ENCODE measurements around the gene SUDS3. TPM values are rescaled to one million over a fixed set of nuclear protein-coding genes. Genes with fewer than 3 reads are reported as not detected.

SUDS3 gene
- total RNA-seq, 2 experiments from 2014 or later: 27.8 to 28.6 TPM

GRCh38 chr12:118358612-118359540 is 17.5 kb upstream of the SUDS3 start:
- peaks cover 20% of the 10 kb centered on the region for H3K36me3 Mint-ChIP-seq (ENCODE audit: low read depth)
- H3K4me1 Mint-ChIP-seq: peaks cover 37% of the 10 kb centered on the region
- H3K4me3 Mint-ChIP-seq: peak overlapping the region; percentile 95
- DNase-seq: no peak
- ChIA-PET CTCF (interaction anchor here (0.5 to 6.7 kb wide), 11 partner anchors 10 to 238 kb away, joined by 3 to 138 read pairs (median 4); partner anchors contain the start of genes PEBP1, SUDS3 and TAOK3), POLR2A (interaction anchor here (0.8 to 5.3 kb wide), 11 partner anchors 11 to 297 kb away, joined by 3 to 106 read pairs (median 5); partner anchors contain the start of genes PEBP1, SUDS3, TAOK3 and WSB2)
- H3K27me3 Mint-ChIP-seq: no peaks in the 10 kb centered on the region
- H3K9me3 Mint-ChIP-seq: peaks cover 4% of the 10 kb centered on the region
- H3K27ac Mint-ChIP-seq: peak overlapping the region; percentile 78

- ChIA-PET POLR2A (interaction anchor here (0.9 to 5.3 kb wide), 6 partner anchors 10 to 257 kb away, joined by 3 to 106 read pairs (median 7); partner anchors contain the start of genes PEBP1, SUDS3 and TAOK3), CTCF (interaction anchor here (1.0 to 6.7 kb wide), 6 partner anchors 10 to 224 kb away, joined by 3 to 138 read pairs (median 13); partner anchors contain the start of genes PEBP1, SUDS3 and TAOK3)
- peaks cover 37% of the 10 kb centered on the region for H3K4me1 Mint-ChIP-seq
- no peaks in the 10 kb centered on the region for H3K27me3 Mint-ChIP-seq
- H3K36me3 Mint-ChIP-seq (ENCODE audit: low read depth): peaks cover 14% of the 10 kb centered on the region
- peak; percentile 46 for DNase-seq
- peak overlapping the region; percentile 95 for H3K4me3 Mint-ChIP-seq
- H3K27ac Mint-ChIP-seq: peak overlapping the region; percentile 78
- H3K9me3 Mint-ChIP-seq: peaks cover 2% of the 10 kb centered on the region
Observed at GRCh38 chr12:118359541-118359915, 16.8 kb upstream of the SUDS3 start.

DNA sequence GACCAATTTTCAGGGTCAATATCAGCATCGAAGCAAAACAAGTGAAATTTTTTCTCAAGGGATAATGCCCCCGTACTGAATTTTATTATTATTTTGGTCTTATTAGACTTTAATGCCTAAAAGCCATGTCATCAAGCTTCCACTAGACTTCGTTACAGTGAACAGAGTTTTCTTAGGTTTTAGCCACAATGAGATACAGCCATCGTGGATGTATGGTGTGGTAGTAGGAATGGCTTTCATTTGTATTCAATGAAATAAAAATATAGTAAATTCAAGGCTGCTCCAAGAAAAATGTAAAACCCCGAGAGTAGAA is 15.3 kb upstream of the SUDS3 start:
- Mint-ChIP-seq H3K4me1 (peaks cover 25% of the 10 kb centered on the region), H3K9me3 (no peaks in the 10 kb centered on the region), H3K27me3 (no peaks in the 10 kb centered on the region), H3K36me3 (ENCODE audit: low read depth) (peaks cover 7% of the 10 kb centered on the region), H3K27ac (no peak overlapping the region), H3K4me3 (no peak overlapping the region)
- no peak for DNase-seq
- ChIA-PET CTCF (no interaction called here), POLR2A (interaction anchor here (5.3 kb wide), 1 partner anchor 14 kb away, joined by 106 read pairs; the partner anchor contains the start of genes SUDS3 and TAOK3)

- no peaks in the 10 kb centered on the region for H3K27me3 Mint-ChIP-seq
- CTCF ChIA-PET: no interaction called here
- POLR2A ChIA-PET: no interaction called here
Observed at GRCh38 chr12:118361889-118362288, 14.5 kb upstream of the SUDS3 start.

GRCh38 chr12:118368821-118369220 is 7.5 kb upstream of the SUDS3 start:
- Mint-ChIP-seq H3K4me1 (peaks cover 23% of the 10 kb centered on the region), H3K27ac (no peak overlapping the region), H3K9me3 (no peaks in the 10 kb centered on the region), H3K36me3 (ENCODE audit: low read depth) (peaks cover 4% of the 10 kb centered on the region), H3K4me3 (no peak overlapping the region), H3K27me3 (no peaks in the 10 kb centered on the region)
- POLR2A ChIA-PET: interaction anchor here (1.3 to 3.7 kb wide), 2 partner anchors 10 to 233 kb away, joined by 3 to 17 read pairs; partner anchors contain the start of gene PEBP1
- CTCF ChIA-PET: interaction anchor here (1.0 kb wide), 1 partner anchor 9 kb away, joined by 4 read pairs; no protein-coding TSS in a partner anchor
- no peak for DNase-seq

More at GRCh38 chr12:118361889-118362288, 14.5 kb upstream of the SUDS3 start:
- H3K36me3 Mint-ChIP-seq (ENCODE audit: low read depth): peaks cover 7% of the 10 kb centered on the region
- peaks cover 21% of the 10 kb centered on the region for H3K4me1 Mint-ChIP-seq
- H3K9me3 Mint-ChIP-seq: no peaks in the 10 kb centered on the region
- no peak overlapping the region for H3K4me3 Mint-ChIP-seq
- DNase-seq: no peak
- H3K27ac Mint-ChIP-seq: no peak overlapping the region

GRCh38 chr12:118370601-118371000 is 5.8 kb upstream of the SUDS3 start:
- H3K27ac Mint-ChIP-seq: no peak overlapping the region
- peak overlapping the region; percentile 95 for H3K4me3 Mint-ChIP-seq
- H3K9me3 Mint-ChIP-seq: no peaks in the 10 kb centered on the region
- H3K4me1 Mint-ChIP-seq: peaks cover 41% of the 10 kb centered on the region
- POLR2A ChIA-PET: interaction anchor here (1.3 to 3.7 kb wide), 2 partner anchors 12 to 310 kb away, joined by 3 to 17 read pairs; partner anchors contain the start of gene WSB2
- H3K36me3 Mint-ChIP-seq (ENCODE audit: low read depth): peaks cover 4% of the 10 kb centered on the region
- no peak for DNase-seq
- H3K27me3 Mint-ChIP-seq: no peaks in the 10 kb centered on the region
- CTCF ChIA-PET: no interaction called here

DNA sequence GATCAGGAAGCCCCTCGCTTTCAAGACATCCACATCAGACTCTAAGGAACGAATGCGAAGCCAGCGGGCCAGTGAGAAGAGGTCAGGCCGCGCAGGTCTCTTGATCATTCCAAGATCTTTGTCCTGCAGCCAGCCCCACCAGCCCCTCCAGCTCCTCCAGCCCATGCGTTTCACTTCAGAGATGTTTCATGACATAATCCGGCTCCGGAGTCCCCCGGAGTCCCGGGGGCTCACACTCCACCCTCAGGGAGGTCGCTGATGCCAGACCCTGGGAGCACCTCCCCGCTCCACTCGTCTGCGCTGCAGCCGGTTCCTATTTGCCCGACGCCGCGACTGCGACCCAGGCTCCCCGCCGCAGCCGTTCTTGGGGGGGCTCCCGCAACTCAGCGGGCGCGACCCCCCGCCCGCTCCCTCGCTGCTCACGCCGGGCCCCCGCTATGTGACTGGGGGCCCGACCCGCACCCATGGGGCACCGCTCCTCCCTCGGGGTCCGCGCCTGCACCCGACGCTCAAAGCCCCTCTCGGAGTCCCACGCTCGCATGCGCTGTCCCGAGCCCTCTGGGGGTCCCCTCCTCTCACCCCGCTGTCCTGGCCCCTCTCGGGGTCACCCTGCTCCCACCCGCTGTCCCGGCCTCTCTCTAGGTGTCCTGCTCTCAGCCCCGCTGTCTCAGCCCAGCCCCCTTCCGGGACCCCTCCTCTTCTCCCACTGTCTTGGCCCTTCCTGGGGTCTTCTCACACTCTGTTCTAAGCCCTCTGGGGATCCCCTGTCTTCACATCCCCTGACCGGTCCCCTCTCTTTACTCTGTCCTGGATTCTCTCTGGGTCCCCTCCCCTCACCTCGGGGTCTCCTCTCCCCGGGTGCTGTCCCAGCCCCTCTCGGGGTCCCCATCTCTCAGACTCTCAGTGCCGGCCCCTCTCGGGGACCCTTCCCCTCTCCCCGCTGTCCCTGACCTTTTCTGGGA is 4.8 kb upstream of the SUDS3 start:
- ChIA-PET CTCF (no interaction called here), POLR2A (interaction anchor here (1.3 to 3.7 kb wide), 2 partner anchors 13 to 311 kb away, joined by 3 to 17 read pairs; partner anchors contain the start of gene WSB2)
- Mint-ChIP-seq H3K36me3 (ENCODE audit: low read depth) (peaks cover 4% of the 10 kb centered on the region), H3K4me1 (peaks cover 47% of the 10 kb centered on the region), H3K27ac (peak overlapping the region; percentile 90), H3K4me3 (peak overlapping the region; percentile 95), H3K9me3 (no peaks in the 10 kb centered on the region), H3K27me3 (no peaks in the 10 kb centered on the region)
- no peak for DNase-seq

DNA sequence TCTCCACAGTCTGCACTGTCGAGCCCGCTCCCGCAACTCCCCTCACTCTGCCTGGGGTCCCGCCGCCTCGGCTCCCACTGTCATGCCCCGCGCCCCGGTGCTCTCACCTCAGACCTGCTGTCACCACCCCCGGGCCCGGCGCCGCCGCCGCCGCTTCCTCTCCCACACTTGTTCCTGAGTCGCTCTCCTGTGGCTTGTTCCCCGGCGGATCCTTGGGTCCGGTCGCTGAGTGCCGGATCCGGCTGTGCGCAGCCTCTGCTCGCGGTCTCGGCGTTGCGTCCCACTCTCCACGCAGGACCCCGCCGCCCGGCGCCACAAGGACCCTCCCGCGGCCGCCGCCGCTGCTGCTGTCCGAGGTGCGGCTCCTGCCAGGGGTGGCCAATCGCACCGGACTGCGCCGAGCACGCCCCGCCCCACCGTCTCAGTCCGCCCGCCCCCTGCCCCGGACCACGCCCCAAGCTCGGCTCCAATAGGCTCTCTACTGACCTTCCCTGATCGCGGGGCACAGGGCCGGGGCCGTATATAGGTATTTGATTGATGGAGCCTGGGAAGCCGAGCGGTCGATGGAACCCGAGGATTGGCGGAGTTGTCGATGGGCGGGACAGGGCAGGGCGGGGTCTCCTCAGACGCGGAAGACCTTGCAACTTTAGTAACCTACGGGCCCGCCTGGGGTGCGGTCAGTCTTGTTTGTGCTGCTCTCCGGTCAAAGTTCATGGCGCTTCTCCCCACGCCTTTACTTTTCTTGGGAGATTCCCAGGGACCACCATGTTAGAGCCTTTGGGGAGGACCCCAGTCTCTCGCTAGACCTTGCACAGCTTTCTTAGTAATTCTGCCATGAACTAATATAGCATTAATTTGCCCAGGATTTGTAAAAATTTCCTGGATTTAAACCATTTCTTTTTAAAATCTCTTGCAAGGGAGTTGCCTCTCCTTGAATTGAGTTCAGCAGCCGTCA is 3.5 kb upstream of the SUDS3 start, which contains the start of gene TAOK3:
TAOK3 (minus strand) TSS at position 367 of the 955 bp plus-strand sequence. CDS start 117,340 bp downstream, outside the sequence.
- ChIA-PET POLR2A (interaction anchor here (0.6 to 5.9 kb wide), 10 partner anchors 14 to 311 kb away, joined by 3 to 106 read pairs (median 4); partner anchors contain the start of genes PEBP1 and WSB2), CTCF (interaction anchor here (1.1 to 2.3 kb wide), 7 partner anchors 14 to 252 kb away, joined by 3 to 22 read pairs (median 6); partner anchors contain the start of gene PEBP1)
- Mint-ChIP-seq H3K27me3 (no peaks in the 10 kb centered on the region), H3K9me3 (no peaks in the 10 kb centered on the region), H3K36me3 (ENCODE audit: low read depth) (peaks cover 4% of the 10 kb centered on the region), H3K27ac (peak within 1 kb of the TSS; percentile 90), H3K4me1 (peaks cover 52% of the 10 kb centered on the region), H3K4me3 (peak within 1 kb of the TSS; percentile 95)
- DNase-seq: peak; percentile 98

DNA sequence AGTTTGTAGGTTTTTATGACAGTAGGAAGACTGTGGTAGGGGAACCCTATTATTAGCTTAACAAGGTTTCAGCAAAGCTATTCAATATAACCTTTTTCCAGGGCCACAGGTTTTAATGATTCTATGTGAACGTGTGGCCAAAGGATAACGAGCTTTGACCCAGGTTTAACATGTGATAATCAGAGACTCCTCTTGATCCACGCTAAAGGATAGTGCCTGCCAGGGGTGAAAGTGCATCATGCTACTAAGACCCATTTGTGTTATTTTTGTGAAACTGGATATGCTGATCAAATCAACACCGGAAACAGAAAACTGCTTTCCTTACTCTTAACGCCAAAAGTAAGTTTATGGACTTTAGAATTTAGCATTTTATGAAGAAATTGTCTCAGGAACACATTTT is 2.7 kb upstream of the SUDS3 start:
- H3K36me3 Mint-ChIP-seq (ENCODE audit: low read depth): peaks cover 4% of the 10 kb centered on the region
- CTCF ChIA-PET: interaction anchor here (0.7 to 2.3 kb wide), 8 partner anchors 15 to 253 kb away, joined by 3 to 22 read pairs (median 6); partner anchors contain the start of gene PEBP1
- H3K4me3 Mint-ChIP-seq: peak overlapping the region; percentile 95
- H3K27me3 Mint-ChIP-seq: no peaks in the 10 kb centered on the region
- peaks cover 57% of the 10 kb centered on the region for H3K4me1 Mint-ChIP-seq
- H3K9me3 Mint-ChIP-seq: no peaks in the 10 kb centered on the region
- DNase-seq: no peak
- peak overlapping the region; percentile 90 for H3K27ac Mint-ChIP-seq
- POLR2A ChIA-PET: interaction anchor here (0.8 to 5.9 kb wide), 5 partner anchors 15 to 312 kb away, joined by 3 to 106 read pairs (median 8); partner anchors contain the start of genes PEBP1 and WSB2

GRCh38 chr12:118374126-118374725 is 2.1 kb upstream of the SUDS3 start:
- no peak overlapping the region for H3K27ac Mint-ChIP-seq
- peaks cover 4% of the 10 kb centered on the region for H3K36me3 Mint-ChIP-seq (ENCODE audit: low read depth)
- peak overlapping the region; percentile 95 for H3K4me3 Mint-ChIP-seq
- DNase-seq: no peak
- peaks cover 56% of the 10 kb centered on the region for H3K4me1 Mint-ChIP-seq
- H3K9me3 Mint-ChIP-seq: no peaks in the 10 kb centered on the region
- ChIA-PET CTCF (interaction anchor here (0.7 to 4.6 kb wide), 8 partner anchors 16 to 254 kb away, joined by 3 to 78 read pairs (median 6); partner anchors contain the start of gene PEBP1), POLR2A (interaction anchor here (0.8 to 5.9 kb wide), 4 partner anchors 15 to 313 kb away, joined by 3 to 106 read pairs (median 9); partner anchors contain the start of genes PEBP1 and WSB2)
- no peaks in the 10 kb centered on the region for H3K27me3 Mint-ChIP-seq

Measured in activated CD4-positive, alpha-beta memory T cell treated with anti-CD3 and anti-CD28 coated beads, Interleukin-2, amount 10 ng/mL, durations not matched to agents 7 days and 5 days (primary cell).